ENCODE measurements around the gene MTCL1.

- TF ChIP-seq TAF1 (IDR thresholded peaks at IDR 0.05; ENCODE audit: low read depth) (no peak), CREB1 (IDR thresholded peaks at IDR 0.05; ENCODE audit: low read depth) (no peak), EP300 (IDR thresholded peaks at IDR 0.05; ENCODE audit: borderline replicate concordance) (no peak), TCF12 (IDR thresholded peaks at IDR 0.05; ENCODE audit: low read depth) (no peak), YY1 (IDR thresholded peaks at IDR 0.05; ENCODE audit: low read depth) (no peak), EGR1 (IDR thresholded peaks at IDR 0.05) (no peak)
These were observed 58.3 kb downstream of the MTCL1 start for GRCh38 chr18:8763611-8764010.

Measured in Ishikawa (cell line).